GM18909 (cell line): Measurements from ENCODE around the gene FAM9C.
"Not testable (repeated sequence)": the region's sequence is repeated elsewhere in the genome, so short reads cannot be mapped to it uniquely, and the experiment has no call there.

Experiments
- ATAC-seq: cut with Tn5 transposase; IDR thresholded peaks from one replicate; pipeline ENCODE4 v1.9.1; 2021; ENCODE audit warnings: mild to moderate bottlenecking; ENCODE audit not compliant: unreplicated experiment, poor library complexity

FAM9C gene

GRCh38 chrX:13046141-13046855 is 1.9 kb upstream of the FAM9C start:
- ATAC-seq: no peak

- no peak for ATAC-seq
Measured at GRCh38 chrX:13043938-13044337, 482 bp downstream of the FAM9C start.

- no peak for ATAC-seq
Measured at GRCh38 chrX:13043138-13043537, 1.3 kb downstream of the FAM9C start.

GRCh38 chrX:13036896-13037295 is 7.5 kb downstream of the FAM9C start:
- ATAC-seq: no peak

DNA sequence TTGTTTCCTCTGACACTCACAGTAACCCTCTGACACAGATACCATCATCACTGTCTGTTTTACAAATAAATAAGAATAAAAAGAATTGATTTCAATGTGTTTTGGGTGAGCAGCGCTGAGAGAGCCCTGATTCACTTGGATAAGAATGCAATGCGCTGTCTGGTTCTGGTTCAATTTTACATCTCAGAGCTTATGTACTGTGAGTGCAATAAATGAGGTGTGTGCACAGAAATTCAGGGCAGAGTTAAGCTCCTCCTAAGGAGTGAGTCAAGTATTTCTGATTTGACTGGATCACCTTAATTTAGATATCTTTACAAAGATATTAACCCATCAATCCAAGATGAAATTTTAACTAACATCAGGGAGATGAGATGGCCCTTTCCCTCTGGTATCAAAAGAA is 11.2 kb downstream of the FAM9C start:
- no peak for ATAC-seq

DNA sequence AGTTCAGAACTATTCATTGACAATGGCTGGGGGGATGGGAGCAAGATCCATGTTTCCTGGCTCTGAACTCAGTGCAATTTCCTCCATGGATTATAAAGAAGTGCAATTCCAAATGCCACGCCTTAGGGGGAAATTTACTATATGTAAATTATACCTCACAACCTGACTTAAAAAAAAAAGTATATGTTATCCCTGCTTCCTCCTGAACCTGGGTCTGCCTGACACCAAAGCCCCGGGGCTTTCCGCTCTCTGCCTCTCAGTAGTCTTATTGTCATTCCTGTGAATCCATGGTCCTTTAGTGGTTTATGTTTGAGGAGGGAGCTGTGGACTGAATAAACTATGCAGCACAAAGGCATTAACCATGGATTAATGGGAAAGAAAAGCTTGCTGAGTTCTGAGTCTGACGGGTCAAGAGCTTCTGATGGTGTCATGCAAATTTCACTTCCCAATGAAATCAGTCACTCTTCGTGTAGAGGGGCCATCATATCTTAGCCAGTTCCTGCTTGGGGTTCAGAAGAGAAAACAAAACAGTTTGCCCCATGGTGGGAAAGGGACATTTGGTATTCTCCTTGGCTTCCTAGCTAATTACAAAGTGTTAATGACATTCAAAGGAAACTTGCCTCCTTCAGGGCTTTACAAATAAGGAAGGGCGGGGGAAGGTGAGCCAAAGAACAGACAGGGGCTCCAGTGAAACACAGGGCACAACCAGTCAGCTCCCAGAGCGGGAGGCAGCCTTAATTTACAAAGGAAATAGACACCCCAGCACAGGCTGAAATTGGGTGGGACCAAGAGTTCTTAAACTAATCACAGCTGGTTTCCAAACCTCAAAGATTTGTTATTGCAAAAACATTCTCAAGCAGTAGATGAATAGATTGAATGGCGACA is 14.3 kb downstream of the FAM9C start:
- ATAC-seq: no peak

- ATAC-seq: no peak
Measured at GRCh38 chrX:13029637-13029886, 14.9 kb downstream of the FAM9C start.

- ATAC-seq: no peak
Measured at GRCh38 chrX:13028871-13029636, 15.4 kb downstream of the FAM9C start.

- no peak for ATAC-seq
Measured at GRCh38 chrX:13026877-13027652, 17.4 kb downstream of the FAM9C start.

- no peak for ATAC-seq
Measured at GRCh38 chrX:13024986-13025385, 19.4 kb downstream of the FAM9C start.

GRCh38 chrX:13023979-13024378 is 20.4 kb downstream of the FAM9C start:
- no peak for ATAC-seq

DNA sequence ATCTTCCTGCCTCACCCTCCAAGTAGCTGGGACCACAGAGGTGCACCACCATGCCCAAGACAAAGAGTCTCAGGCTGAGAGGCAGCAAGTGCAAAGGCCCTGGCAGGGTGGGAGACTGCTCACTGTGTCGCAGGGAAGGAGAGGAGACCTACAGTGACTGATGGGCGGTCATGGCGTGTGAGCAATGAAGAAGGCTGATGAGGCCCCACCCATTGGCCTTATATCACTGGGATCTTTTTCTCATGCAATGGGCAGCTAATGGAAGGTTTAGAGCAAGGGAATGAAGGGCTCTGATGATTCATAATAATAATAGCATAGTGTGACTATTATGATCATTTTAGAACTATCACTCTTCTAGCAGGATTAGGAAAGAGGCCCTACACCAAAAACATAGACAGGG is 20.9 kb downstream of the FAM9C start:
- no peak for ATAC-seq

DNA sequence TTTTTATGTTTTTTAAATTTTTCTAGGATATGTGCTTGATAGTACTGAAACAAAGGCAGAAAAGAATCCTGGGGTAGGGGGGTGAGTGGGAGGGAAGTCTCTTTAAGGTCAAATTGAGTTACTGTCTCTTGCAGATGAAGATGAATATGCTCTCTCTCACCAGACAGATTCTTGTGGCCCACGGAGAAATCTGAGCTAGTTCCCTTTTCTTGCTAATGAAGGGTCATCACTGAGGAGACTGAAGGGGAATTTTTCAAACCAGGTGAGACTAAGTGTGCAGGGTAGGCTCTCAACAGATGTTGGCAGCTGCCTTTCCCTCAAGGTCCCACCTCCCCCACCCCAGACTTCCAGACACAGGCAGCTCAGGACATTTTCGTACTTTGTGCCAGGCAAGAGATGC is 21.5 kb downstream of the FAM9C start:
- peak; percentile 77 for ATAC-seq

- not testable (repeated sequence) for ATAC-seq
Measured at GRCh38 chrX:13016731-13017130, 27.7 kb downstream of the FAM9C start.

DNA sequence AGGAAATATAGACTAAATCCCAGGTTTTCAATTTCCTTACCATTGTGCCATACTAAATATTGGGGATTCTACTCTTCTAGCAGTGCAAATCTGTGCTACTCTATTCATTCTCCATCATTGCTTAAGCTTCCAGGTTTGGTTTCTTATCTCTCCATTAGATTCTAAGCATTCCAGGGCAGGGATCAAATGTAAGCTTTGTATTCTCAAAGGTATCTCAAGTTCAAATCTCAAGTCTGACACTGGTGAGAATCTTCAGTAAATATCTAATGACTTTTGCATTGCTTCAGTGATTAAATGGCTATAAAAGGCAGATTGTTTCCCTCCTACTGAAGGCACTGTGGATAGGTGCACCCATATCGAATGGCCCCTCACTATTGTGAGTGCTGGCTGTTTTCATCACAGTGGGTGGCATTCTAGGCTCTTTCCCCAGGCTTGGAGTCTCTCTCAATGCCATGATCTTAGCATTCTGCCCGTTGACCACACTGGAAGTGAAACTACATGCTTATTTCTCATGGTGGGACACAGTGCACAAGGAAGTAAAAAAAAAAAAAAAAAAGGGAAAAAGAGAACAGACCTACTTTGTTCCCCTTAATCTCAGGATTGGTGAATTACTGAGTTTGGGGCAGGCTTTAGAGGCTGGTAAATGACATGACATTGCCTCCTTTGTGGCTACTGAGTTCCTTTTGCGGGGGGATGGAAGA is 28.7 kb downstream of the FAM9C start:
- no peak for ATAC-seq

DNA sequence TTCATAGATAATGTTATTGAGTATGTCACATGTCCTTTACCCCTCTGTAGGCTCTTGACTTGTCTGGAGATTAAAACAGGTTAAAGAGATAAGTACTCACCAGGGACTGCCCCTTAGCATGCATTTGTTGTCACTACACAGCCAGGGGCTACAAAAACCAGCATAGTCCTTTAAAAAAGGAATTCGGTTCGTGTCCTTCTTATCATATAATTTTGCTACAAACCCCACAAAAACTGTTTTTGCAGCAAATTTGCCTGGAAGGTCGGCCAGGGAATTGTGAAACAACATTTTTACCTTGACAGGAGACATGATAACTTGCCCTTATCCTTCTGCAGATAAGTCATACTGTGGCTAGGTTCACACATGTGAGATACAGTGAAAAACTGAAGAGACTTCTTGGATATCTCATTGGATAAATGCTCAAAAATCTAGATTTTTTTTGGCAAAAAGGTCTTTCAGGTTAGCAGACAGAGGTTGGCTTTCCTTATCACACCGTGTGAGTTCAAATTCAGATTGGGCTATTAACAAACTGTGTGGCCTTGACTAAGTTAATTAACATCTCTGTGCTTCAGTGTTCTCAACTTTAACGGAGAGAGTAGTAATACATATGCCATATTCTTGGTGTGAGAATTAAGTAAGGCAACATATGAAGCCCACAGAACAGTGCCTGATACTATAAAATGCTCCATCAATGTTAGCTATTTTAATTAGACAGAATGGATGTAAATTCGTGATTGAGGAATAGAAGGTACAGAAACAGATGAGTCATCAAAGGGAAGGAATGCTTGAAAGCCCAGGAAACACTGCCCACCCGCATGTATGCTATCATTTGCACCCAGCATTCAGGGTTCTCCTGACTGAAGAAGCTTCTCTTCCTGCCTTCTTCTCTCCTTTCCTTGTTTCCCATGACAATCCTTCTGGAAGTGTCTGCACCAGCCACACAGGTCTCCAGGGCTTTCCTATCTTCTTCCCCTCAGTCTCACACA is 30.0 kb downstream of the FAM9C start:
- peak; percentile 34 for ATAC-seq

DNA sequence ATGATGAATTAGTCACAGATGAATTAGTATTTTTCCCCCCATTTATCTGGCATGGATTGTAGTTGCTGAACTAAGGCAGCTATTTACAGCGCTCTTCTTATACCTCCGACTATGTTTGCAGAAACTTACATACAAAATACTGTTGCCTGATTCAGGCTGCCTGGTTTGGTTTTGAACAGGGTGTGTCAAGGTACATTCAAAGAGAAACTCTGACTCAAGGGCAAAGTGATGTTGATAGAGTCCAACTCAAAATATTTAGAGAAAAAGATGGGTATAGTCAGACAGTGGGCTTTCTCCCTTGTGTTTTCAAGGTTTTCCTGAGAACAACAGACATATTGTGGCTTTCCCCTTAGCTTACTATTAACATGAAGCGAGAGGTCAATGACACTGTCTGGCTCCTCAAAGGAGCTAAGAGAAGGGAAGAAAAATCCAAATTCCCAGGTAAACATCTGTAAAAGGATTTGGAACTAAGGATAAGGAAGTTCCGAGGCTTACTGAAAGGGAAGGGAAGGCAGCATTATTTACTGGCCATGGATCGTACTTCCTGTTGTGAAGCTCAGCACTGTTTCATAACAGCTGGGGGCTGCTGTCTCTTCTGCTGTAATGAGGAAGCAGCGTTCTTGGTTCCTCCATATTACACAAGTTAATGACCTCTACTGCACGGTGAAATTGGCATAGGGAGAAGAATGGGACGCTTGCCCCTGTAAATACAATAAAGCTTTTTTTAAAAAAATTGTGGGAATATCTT is 30.9 kb downstream of the FAM9C start:
- peak; percentile 88 for ATAC-seq

- no peak for ATAC-seq
Measured at GRCh38 chrX:13010546-13010945, 33.9 kb downstream of the FAM9C start.
